ENCODE results near the gene ANKRD40.

ANKRD40 gene

GRCh38 chr17:50745631-50746030 lies 37.9 kb upstream of the ANKRD40 start:
- no peak for DNase-seq
- no peak overlapping the region for H3K4me2 ChIP-seq (ENCODE audit: low read depth, low read length)
- no peak overlapping the region for H3K27ac ChIP-seq (ENCODE audit: low read length)
- H3K9me3 ChIP-seq (replicated peaks; ENCODE audit: insufficient read depth, low read length): no peaks in the 10 kb centered on the region
- no peak overlapping the region for H3K9ac ChIP-seq (ENCODE audit: low read length)
- peaks cover 51% of the 10 kb centered on the region for H3K79me2 ChIP-seq (ENCODE audit: low read length)
- H3K4me1 ChIP-seq (ENCODE audit: low read length): no peaks in the 10 kb centered on the region
- H3K4me3 ChIP-seq (ENCODE audit: low read length): no peak overlapping the region
- H3K27me3 ChIP-seq (replicated peaks; ENCODE audit: insufficient read depth, low read length): no peaks in the 10 kb centered on the region
- TF ChIP-seq EZH2 (optimal IDR thresholded peaks at IDR 0.05; ENCODE audit: low read depth, low read length): no peak
- no peak for TF ChIP-seq CTCF (IDR thresholded peaks at IDR 0.05; ENCODE audit: low read length)
- TF ChIP-seq EZH2phosphoT487 (IDR thresholded peaks at IDR 0.05; ENCODE audit: low read length): no peak
- no peaks in the 10 kb centered on the region; the same call in 1 of the 2 replicates for H4K20me1 ChIP-seq (ENCODE audit: insufficient read depth, low read length)
- 0 out of 2 replicates have a peak, but pooled peaks cover 4% of the 10 kb centered on the region for H3F3A ChIP-seq (ENCODE audit: insufficient read depth, low read length)
- H3K36me3 ChIP-seq (replicated peaks; ENCODE audit: insufficient read depth, low read length): peaks cover 27% of the 10 kb centered on the region
- H3K9me2 ChIP-seq (replicated peaks; ENCODE audit: insufficient read depth, low read length): no peaks in the 10 kb centered on the region
- H2AFZ ChIP-seq (ENCODE audit: low read length): no peak overlapping the region

GRCh38 chr17:50739098-50739497 lies 31.4 kb upstream of the ANKRD40 start:
- Histone ChIP-seq H3K4me1 (ENCODE audit: low read length) (peaks cover 10% of the 10 kb centered on the region; the same call in 1 of the 2 replicates), H3K9me3 (replicated peaks; ENCODE audit: insufficient read depth, low read length) (no peaks in the 10 kb centered on the region), H3K27ac (ENCODE audit: low read length) (no peak overlapping the region), H3K4me2 (ENCODE audit: low read depth, low read length) (no peak overlapping the region), H3K9ac (ENCODE audit: low read length) (no peak overlapping the region), H3K79me2 (ENCODE audit: low read length) (peaks cover 91% of the 10 kb centered on the region), H3F3A (ENCODE audit: insufficient read depth, low read length) (no peaks in the 10 kb centered on the region), H4K20me1 (ENCODE audit: insufficient read depth, low read length) (peaks cover 37% of the 10 kb centered on the region), H3K27me3 (replicated peaks; ENCODE audit: insufficient read depth, low read length) (no peaks in the 10 kb centered on the region), H3K36me3 (replicated peaks; ENCODE audit: insufficient read depth, low read length) (peaks cover 6% of the 10 kb centered on the region; the same call in 1 of the 2 replicates), H2AFZ (ENCODE audit: low read length) (no peak overlapping the region), H3K4me3 (ENCODE audit: low read length) (no peak overlapping the region), H3K9me2 (replicated peaks; ENCODE audit: insufficient read depth, low read length) (no peaks in the 10 kb centered on the region)
- DNase-seq: no peak
- TF ChIP-seq EZH2phosphoT487 (IDR thresholded peaks at IDR 0.05; ENCODE audit: low read length) (no peak), CTCF (IDR thresholded peaks at IDR 0.05; ENCODE audit: low read length) (no peak), EZH2 (optimal IDR thresholded peaks at IDR 0.05; ENCODE audit: low read depth, low read length) (no peak)

- Histone ChIP-seq H2AFZ (ENCODE audit: low read length) (no peak overlapping the region), H3K27ac (ENCODE audit: low read length) (no peak overlapping the region), H3K4me3 (ENCODE audit: low read length) (no peak overlapping the region), H3K36me3 (replicated peaks; ENCODE audit: insufficient read depth, low read length) (peaks cover 6% of the 10 kb centered on the region; the same call in 1 of the 2 replicates), H3K79me2 (ENCODE audit: low read length) (peaks cover 99% of the 10 kb centered on the region), H3F3A (ENCODE audit: insufficient read depth, low read length) (no peaks in the 10 kb centered on the region), H4K20me1 (ENCODE audit: insufficient read depth, low read length) (peaks cover 49% of the 10 kb centered on the region), H3K4me2 (ENCODE audit: low read depth, low read length) (no peak overlapping the region), H3K9me3 (replicated peaks; ENCODE audit: insufficient read depth, low read length) (no peaks in the 10 kb centered on the region), H3K9ac (ENCODE audit: low read length) (no peak overlapping the region), H3K27me3 (replicated peaks; ENCODE audit: insufficient read depth, low read length) (no peaks in the 10 kb centered on the region), H3K9me2 (replicated peaks; ENCODE audit: insufficient read depth, low read length) (no peaks in the 10 kb centered on the region), H3K4me1 (ENCODE audit: low read length) (peaks cover 10% of the 10 kb centered on the region; the same call in 1 of the 2 replicates)
- DNase-seq: no peak
- TF ChIP-seq EZH2 (optimal IDR thresholded peaks at IDR 0.05; ENCODE audit: low read depth, low read length) (no peak), CTCF (IDR thresholded peaks at IDR 0.05; ENCODE audit: low read length) (no peak), EZH2phosphoT487 (IDR thresholded peaks at IDR 0.05; ENCODE audit: low read length) (no peak)
Observed at GRCh38 chr17:50737118-50737698, 29.5 kb upstream of the ANKRD40 start.

Data from MM.1S (cell line).